ENCODE measurements around the gene CCDC68. TPM values are rescaled to one million over a fixed set of nuclear protein-coding genes. Genes with fewer than 3 reads are reported as not detected.

CCDC68 gene
- total RNA-seq, 2 experiments from 2014 or later: not detected

GRCh38 chr18:54852780-54853675, 106.2 kb downstream of the CCDC68 start:
- H3K4me3 Mint-ChIP-seq: no peak overlapping the region

More at GRCh38 chr18:54852780-54853675, 106.2 kb downstream of the CCDC68 start:
- Mint-ChIP-seq H3K27me3 (peaks cover 2% of the 10 kb centered on the region), H3K27ac (no peak overlapping the region), H3K9me3 (no peaks in the 10 kb centered on the region), H3K36me3 (ENCODE audit: low read depth) (no peaks in the 10 kb centered on the region), H3K4me1 (ENCODE audit: low read depth) (peaks cover 8% of the 10 kb centered on the region)
- ChIA-PET POLR2A (no interaction called here), CTCF (no interaction called here)
- no peak for TF ChIP-seq CTCF (IDR thresholded peaks at IDR 0.05)
- DNase-seq (no peak), ATAC-seq (peak; percentile 17)
- intact Hi-C loops (cut with micrococcal nuclease): no loop called here

Other genes with a start within 250 kb of the CCDC68 start
- gene RAB27B, start 131.0 kb downstream of the CCDC68 start, total RNA-seq: not detected